ENCODE results near the gene CBX4.
A peak's percentile ranks its signal among the peaks of the same experiment; 100 is the strongest.
"Not testable (repeated sequence)": the region's sequence is repeated elsewhere in the genome, so short reads cannot be mapped to it uniquely, and the experiment has no call there.

Gene CBX4

GRCh38 chr17:79859676-79860615 lies 20.7 kb upstream of the CBX4 start:
- no peak for DNase-seq

GRCh38 chr17:79857095-79857494 lies 17.9 kb upstream of the CBX4 start:
- DNase-seq: no peak

- no peak for DNase-seq
These were observed 16.3 kb upstream of the CBX4 start for GRCh38 chr17:79855331-79856124.

DNA sequence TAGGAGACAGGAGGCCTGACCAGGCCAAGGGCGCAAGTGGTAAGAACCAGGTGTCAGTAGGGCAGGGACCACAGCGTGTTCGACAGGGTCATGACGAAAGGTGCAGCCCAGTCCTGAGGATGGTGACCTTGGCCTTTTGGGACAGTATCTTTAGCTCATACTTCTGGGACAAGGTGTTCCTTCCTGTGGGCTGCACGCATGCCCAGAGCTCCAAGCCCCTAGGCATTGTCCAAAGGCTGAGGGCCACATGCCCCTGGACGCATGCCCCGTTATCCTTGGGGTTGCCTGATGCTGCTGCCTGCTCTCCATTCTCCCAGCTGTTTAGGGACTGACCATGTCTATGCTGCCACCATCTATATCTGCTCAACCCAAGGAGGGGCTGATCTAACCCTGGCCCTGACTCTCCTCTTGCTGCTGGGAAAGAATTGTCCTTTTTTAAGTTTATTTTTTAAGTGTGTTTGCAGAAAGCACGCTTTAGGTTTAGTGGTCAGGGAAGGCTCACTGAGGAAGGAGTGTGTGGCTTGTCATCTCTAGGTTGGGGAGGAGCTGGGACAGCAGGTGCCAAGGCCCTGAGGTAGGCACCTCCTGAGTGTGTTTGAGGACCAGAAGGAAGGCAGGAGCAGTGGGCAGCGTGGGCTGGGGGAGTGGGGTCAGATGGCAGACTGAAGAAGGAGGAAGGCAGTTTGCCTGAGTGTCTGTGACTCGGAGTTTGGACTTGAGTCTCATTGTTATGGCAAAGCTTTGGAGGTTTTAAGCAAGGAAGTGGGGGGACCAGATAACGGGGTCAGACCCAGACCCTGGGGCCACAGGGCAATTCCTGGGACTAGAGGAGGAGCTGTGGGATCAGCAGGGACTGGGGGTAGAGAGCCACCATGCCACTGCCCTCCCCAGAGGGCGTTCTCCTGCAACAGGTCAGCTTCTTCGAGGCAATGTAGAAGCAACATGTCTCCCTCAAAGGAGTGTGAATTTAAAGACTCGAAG lies 15.1 kb upstream of the CBX4 start:
- no peak for DNase-seq

GRCh38 chr17:79853168-79853567 lies 13.9 kb upstream of the CBX4 start:
- DNase-seq: not testable (repeated sequence)

DNA sequence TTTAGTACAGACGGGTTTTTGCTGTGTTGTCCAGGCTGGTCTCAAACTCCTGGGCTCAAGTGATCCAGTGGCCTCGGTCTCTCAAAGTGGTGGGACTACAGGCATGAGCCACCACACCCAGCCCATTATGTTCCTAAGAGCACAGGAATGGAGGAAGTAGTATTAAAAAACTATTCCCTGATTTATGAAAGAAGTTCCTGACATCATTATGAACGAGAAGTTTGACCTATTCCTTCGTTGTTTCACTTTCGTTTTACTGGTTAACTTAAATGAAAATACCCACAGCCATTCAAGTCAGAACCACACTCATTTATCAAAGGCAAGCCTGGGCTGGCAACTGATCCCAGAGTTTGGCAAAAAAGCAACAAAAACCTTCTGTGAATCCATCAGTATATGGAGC lies 13.5 kb upstream of the CBX4 start:
- DNase-seq: no peak

DNA sequence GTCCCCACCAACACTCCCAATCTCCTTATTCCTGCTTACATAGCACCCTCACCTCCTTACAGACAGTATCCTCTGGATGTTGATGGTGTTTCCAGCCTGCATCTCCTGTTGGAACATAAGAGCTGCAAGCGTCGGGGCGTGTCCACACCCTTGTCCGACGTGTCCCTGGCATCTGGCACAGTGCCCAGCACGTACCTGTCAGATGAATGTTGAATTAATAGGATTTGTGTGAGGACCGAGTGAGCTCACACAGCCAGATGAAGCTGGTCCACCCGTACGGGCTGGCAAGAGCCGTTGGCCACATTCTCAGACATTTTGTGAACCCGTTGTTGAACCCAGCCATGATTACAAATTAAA lies 12.2 kb upstream of the CBX4 start:
- DNase-seq: no peak

GRCh38 chr17:79850571-79851460 lies 11.6 kb upstream of the CBX4 start:
- no peak for DNase-seq

DNA sequence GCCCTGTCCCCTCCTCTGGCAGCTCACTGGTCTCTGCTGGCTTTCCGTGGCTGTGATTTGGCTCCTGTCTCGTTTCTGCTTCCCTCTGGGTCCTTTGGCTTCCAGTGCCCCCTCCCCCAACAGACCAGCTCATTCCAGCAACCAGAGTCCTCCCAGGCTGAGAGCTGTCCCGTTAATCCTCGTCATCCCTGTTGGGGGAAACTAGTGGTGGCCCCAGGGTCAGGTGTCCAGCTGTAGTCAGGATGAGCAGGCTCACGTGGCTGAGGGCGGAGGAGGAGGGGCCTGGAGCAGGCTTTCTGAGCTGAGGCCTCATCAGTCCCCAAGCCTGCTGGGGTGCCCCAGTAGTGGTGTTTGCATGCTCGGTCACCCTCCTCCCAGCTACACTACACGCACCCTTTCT lies 10.7 kb upstream of the CBX4 start:
- DNase-seq: no peak

DNA sequence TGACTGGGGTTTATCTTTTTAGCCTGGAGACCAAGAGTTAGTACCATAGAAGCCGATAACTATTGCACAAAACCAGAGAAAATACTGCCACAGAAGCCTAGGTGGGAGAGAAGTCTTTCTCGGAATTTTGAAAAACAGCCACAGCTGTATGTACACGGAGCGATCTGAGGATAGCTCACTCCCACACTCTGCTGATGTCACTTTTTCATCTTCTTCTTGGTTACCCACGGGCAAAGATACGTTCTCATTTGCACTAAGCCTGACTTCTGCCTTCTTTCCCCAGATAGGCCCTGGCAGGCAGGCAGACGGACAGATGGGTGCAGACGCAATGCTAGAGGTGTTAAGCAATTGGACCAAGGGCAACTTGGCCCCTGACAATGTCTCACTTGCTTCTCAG lies 9.1 kb upstream of the CBX4 start:
- DNase-seq: no peak

DNA sequence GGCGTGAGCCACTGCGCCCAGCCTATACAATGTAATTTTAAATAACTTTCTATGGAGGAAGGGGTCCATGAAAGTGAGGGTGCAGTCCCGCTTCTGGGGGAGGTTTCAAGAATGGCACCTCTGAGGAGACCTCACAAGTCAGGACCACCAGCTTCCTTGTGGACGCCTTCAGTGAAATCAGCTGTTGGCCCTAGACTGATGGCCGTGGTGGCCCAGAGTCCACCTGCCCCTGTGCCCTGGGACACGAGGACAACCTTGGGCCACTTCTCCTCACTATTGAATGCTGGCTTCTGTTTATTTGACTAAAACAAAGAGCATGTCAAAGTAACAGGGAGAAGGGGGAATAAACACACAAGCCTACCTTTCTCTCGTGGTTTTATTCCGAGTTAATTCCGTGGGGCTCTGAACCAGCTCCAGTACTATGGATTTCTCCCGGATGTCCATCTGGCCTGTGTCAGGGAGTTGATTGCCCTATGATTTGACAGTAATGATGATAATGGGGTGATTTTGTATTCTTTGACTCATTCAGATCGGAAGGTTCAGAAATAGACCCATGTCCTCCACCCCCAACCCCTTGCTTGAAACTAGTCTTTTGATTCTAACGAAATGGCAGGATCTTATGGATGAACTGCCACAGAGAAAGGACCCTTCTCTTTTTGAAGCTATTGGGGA lies 8.6 kb upstream of the CBX4 start:
- DNase-seq: no peak

DNA sequence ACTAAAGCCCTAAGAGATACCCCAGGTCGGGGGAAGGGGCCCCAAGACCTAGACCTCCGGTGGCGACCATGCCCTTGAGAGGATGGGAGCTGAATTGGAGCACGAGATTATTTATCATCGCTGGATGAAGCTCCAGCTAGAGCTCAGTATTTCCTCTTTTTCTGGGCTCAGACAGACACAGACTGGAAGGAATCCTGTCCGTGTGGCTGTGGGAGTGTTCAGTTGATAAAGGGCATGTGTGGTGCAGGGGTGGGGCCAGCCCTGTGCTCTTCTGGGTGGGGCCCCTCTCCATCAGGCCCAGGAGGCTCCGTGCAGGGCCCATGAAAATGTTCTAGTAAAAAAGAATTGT lies 6.3 kb upstream of the CBX4 start:
- no peak for DNase-seq

- DNase-seq: peak in 1 of 2 experiments; percentile 34
These were observed 5.8 kb upstream of the CBX4 start for GRCh38 chr17:79844869-79845600.

- DNase-seq: no peak
These were observed 4.9 kb upstream of the CBX4 start for GRCh38 chr17:79843816-79844800.

DNA sequence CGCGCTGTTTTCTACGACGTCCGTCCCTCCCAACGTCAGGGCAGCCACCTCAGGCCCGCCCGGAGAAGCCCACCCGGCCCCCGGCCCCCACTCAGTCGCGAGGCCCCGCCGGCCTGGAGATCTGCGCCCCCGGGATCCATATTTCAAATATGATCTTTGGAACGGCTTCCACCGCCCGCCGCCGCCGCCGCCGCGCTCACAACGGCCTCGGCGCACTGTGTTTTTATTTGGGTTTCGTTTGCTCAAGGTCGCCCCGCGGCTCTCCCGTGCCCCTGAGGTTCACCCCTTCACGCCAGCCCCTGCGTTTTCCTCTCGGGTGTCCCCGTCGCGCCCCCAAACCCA lies 4.2 kb upstream of the CBX4 start:
- DNase-seq: no peak

DNA sequence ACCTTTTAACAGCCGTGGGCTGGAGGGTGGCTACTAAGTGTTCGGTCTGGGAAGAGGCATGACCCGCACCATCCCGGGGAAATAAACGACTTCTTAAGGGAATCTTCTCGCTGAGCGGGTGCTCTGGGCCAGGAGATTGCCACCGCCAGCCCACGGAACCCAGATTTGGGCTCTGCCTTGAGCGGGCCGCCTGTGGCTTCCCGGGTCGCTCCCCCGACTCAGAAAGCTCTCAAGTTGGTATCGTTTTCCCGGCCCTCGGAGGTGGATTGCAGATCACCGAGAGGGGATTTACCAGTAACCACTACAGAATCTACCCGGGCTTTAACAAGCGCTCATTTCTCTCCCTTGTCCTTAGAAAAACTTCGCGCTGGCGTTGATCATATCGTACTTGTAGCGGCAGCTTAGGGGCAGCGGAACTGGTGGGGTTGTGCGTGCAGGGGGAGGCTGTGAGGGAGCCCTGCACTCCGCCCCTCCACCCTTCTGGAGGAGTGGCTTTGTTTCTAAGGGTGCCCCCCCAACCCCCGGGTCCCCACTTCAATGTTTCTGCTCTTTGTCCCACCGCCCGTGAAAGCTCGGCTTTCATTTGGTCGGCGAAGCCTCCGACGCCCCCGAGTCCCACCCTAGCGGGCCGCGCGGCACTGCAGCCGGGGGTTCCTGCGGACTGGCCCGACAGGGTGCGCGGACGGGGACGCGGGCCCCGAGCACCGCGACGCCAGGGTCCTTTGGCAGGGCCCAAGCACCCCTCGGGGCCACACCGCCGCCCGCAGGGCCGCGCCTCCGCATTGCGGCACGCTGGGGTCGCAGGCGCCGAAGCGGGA lies 3.6 kb upstream of the CBX4 start:
- DNase-seq: no peak

DNA sequence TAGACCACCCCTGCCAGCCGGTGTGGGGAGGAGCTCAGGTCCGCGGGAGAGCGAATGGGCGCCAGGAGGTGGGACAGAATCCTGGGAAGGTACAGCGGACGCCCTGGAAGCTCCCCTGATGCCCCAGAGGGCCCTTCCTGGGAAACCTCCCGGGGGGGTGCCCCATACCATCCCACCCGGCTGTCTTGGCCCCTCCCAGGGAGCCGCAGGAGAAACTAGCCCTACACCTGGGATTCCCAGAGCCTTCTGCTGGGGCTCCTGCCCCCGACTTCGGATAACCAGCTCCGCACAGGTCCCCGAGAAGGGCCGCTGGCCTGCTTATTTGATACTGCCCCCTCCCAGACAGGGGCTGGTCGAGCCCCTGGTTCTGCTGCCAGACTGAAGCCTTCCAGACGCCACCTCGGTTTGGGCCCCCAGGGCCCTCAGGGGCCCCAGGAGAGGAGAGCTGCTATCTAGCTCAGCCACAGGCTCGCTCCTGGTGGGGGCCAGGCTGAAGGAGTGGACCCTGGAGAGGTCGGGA lies 3.0 kb upstream of the CBX4 start:
- no peak for DNase-seq

Data from activated CD4-positive, alpha-beta T cell treated with anti-CD3 and anti-CD28 coated beads, Interleukin-2, amount 50 U/mL, for 4 hours (primary cell).